ENCODE data around the gene CLCN6.

Gene CLCN6, protein sequence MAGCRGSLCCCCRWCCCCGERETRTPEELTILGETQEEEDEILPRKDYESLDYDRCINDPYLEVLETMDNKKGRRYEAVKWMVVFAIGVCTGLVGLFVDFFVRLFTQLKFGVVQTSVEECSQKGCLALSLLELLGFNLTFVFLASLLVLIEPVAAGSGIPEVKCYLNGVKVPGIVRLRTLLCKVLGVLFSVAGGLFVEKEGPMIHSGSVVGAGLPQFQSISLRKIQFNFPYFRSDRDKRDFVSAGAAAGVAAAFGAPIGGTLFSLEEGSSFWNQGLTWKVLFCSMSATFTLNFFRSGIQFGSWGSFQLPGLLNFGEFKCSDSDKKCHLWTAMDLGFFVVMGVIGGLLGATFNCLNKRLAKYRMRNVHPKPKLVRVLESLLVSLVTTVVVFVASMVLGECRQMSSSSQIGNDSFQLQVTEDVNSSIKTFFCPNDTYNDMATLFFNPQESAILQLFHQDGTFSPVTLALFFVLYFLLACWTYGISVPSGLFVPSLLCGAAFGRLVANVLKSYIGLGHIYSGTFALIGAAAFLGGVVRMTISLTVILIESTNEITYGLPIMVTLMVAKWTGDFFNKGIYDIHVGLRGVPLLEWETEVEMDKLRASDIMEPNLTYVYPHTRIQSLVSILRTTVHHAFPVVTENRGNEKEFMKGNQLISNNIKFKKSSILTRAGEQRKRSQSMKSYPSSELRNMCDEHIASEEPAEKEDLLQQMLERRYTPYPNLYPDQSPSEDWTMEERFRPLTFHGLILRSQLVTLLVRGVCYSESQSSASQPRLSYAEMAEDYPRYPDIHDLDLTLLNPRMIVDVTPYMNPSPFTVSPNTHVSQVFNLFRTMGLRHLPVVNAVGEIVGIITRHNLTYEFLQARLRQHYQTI

DNA sequence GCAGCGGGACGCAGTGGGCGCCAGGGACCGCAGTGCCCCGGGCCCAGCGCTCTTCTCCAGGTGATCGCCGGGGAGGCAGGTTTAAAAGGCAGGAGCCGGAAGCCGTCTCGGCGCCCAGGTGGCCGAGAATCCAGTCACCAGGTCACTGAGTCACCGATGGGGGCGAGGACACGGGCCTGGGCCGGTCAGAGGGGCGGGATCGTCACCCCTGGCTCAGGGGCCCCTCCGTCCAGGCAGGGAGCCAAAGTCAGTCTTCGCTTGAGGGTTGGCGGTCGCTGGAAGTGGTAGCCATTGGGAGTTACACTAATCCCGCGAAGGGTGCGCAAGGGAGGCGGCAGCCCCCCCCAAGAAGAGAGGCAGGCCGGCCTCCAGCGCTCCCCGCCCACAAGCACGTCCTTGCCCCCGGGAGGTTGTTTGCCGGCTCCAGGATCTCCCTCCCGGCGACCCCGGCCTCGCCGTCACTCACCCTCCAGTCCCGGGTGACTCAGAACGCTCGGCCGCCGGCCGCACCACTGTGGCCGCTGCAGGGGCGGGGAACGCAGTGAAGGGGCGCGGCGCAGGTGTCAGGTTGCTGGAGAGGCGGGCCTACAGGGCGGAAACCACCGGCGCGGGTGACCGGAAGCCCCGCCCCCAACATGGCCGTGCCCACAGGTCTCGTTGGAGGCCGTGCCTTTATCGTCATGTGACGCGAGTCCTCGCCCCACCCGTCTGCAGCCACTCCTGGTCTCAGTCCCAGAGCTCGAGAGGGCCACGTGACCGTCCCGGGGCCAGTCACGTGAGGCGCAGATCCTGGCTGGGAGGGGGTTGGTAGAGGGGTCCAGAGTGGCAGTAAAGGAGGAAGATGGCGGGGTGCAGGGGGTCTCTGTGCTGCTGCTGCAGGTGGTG is at the start of gene CLCN6, which contains the start of gene MTHFR:
Gene CLCN6, plus strand, starts transcription at position 770 of the 885 bp plus-strand sequence. Its CDS starts 72 bp downstream, at position 842.
Gene MTHFR, minus strand, starts transcription at position 543 of the 885 bp plus-strand sequence. CDS start 2,848 bp downstream, outside the sequence.
- DNase-seq (ENCODE audit: low read depth) = peak; percentile 98

DNA sequence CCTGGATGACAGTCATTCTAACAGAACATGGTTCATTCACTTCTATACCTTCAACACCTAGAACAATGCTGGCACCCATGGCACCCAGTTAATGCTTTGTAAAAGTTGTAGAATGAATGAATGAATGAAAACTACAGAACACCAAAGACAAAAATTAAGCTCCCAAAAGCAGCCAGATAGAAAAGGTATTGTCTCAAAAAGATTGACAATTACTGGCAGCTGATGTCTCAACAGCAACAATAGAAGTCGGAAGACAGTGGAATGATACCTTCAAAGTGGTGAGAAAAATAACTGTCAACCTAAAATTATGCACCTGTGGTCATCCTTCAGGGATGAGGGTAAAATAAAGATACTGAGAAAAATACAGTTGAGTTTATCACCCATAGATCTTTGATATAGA is 48.9 kb upstream of the CLCN6 start:
- no peak for DNase-seq (ENCODE audit: low read depth)

GRCh38 chr1:11759791-11760190 is 46.2 kb upstream of the CLCN6 start:
- no peak for DNase-seq (ENCODE audit: low read depth)

GRCh38 chr1:11761285-11761684 is 44.7 kb upstream of the CLCN6 start:
- no peak for DNase-seq (ENCODE audit: low read depth)

DNA sequence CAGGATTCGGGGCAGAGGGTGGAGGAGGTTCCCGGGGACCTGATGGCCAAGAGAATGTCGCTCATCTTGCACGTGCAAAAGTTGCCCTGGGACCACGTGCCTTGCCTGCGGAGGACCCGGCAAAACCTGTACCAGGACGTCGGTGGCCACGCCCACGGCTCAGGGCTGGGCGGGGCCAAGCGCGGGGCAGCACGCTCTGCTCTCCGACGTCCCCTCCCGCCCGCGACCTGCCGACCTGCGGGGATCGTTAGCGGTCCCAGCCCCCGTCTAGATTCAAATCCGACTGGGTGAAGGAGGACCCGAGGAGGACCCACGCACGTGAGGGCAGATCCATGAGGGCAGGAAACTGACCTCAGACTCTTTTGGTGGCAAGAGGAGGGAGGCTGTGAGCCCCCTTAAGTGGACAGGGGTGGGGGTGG is 44.0 kb upstream of the CLCN6 start, which contains the start of gene C1orf167:
Gene C1orf167, plus strand, starts transcription at position 206 of the 419 bp plus-strand sequence. CDS start 2,208 bp downstream, outside the sequence.
- no peak for DNase-seq (ENCODE audit: low read depth)

DNA sequence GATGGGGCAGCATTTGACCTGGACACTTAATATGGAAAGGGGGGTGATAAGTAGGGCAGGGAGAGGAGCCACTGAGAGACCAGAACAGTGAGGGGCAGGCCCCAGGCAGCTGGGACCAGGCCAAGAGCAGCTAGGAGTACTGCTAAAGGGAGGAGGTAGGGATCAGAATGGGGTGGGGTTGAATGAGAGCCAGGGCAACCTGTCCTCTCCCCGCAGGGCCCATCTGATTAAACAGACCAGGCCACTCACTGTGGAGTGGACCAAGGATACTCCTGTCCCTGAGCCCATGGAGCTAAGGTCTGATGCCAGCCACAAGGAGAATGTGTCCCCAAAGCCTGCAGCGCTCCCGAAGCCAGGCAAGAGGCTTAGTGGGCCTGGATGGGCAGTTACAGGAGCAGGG is 41.9 kb upstream of the CLCN6 start:
- DNase-seq (ENCODE audit: low read depth) = no peak

GRCh38 chr1:11764519-11764918 is 41.5 kb upstream of the CLCN6 start:
- DNase-seq (ENCODE audit: low read depth) = no peak

- no peak for DNase-seq (ENCODE audit: low read depth)
These were observed 40.1 kb upstream of the CLCN6 start for GRCh38 chr1:11765661-11766428.

DNA sequence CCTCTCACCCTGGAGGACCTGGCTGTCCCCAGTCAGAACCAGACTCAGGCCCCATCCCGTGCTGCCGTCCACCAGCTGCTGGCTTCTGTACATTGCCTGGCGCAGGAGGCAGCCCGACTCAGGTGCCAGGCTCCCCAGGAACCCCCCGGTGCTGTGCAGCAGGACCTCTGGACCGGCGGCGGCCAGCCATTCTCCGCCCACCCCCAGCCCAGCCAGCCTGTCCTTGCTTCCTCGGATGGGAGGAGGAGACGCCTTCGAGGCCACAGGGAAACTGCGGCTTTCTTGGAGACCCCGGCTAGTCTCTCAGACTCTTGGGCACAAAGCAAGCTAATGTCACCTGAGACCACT is 39.6 kb upstream of the CLCN6 start:
- no peak for DNase-seq (ENCODE audit: low read depth)

GRCh38 chr1:11767922-11768704 is 37.9 kb upstream of the CLCN6 start:
- no peak for DNase-seq (ENCODE audit: low read depth)

DNA sequence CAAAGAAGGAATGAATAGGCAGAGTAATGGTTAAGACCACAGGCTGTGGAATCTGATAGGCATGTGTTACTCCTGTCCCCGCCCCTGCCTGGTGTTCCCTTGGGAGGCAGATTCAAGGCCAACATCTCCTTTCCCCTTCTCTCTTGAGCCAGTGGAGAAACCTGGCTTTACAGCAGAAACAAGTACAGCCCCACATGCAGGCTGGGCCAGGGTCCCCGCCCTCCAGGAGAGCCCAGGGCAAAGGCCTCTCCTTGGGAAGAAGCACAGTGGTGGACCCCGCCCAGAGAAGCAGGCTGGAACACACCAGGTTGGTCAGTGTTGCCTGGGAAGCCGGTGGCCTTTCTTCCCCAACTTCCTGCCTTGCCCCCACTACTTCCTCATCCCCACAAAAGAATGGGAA is 37.2 kb upstream of the CLCN6 start:
- no peak for DNase-seq (ENCODE audit: low read depth)

- no peak for DNase-seq (ENCODE audit: low read depth)
These were observed 36.7 kb upstream of the CLCN6 start for GRCh38 chr1:11769274-11769673.

GRCh38 chr1:11770011-11770410 is 36.0 kb upstream of the CLCN6 start:
- no peak for DNase-seq (ENCODE audit: low read depth)

DNA sequence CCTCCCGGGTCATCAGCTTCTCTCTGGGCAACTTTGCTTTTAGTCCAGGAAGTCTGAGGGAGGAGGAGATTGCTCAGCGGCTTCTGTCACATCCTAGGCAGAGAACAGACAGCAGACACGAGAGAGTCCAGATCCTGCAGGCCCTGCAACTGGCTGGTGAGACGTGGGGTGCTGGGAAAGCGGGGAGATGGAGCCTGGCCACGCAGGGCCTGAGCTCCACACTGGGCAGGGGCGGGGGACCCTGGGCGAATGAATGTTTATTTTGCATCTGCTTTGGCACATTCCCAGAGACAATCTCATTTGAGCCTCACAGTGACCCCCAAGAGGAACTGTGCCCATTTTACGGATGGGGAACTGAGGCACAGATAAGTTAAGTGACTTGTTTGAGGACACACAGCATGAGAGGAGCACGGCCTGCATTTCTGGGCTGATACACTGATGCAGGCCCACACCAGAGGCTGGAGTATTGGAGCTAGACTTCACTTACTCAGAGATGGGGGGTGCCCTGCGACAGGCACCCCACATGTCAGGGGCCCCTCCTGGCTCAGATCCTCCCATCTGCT is 34.4 kb upstream of the CLCN6 start:
- DNase-seq (ENCODE audit: low read depth) = no peak

DNA sequence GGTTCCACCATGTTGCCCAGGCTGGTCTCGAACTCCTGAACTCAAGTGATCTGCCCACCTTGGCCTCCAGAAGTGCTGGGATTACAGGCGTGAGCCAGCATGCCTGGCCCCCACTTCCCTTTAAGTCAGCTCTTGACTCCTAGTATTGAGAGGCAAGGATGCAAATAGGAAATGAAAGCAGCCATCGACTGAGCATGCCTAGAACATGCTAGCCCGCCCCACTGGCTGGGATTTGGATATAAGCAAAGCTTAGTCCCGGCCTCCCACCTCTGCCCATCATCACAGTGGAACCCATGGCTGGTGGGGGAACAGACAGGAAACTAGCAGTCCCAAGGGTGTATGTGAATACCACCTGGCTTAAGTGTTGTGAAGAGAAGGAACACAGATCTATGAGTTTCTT is 33.5 kb upstream of the CLCN6 start:
- no peak for DNase-seq (ENCODE audit: low read depth)

GRCh38 chr1:11774753-11775152 is 31.2 kb upstream of the CLCN6 start:
- no peak for DNase-seq (ENCODE audit: low read depth)

DNA sequence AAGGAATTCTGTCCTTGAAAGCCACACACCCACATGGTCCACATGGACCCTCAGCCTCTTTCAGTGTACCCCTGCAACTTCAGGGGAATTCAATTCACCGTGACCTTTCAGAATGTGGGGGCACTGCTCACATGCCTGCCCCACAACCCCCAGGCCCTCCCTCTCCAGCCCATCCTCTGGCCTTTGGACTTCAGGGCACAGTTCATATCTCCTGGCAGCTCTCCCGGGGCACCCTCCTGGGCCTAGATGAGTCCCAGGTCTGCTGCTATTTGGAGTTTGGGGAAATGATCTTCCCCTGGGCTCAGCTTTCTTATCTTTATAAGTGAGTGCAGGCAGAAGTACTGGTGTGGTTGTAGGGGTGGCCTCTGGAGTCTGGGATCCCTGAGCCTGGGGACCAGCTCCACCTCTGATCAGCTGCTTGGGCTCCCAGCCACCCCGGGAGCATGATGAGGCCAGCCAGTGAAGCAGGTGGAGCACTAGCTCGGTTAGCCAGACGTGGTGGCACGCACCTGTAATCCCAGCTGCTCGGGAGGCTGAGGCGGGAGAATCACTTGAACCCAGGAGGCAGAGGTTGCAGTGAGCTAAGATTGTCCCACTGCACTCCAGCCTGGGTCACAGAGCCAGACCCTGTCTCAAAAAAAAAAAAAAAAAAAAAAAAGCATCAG is 28.2 kb upstream of the CLCN6 start:
- DNase-seq (ENCODE audit: low read depth) = no peak

- DNase-seq (ENCODE audit: low read depth) = no peak
These were observed 27.7 kb upstream of the CLCN6 start for GRCh38 chr1:11778336-11778735.

GRCh38 chr1:11778844-11779623 is 27.0 kb upstream of the CLCN6 start:
- DNase-seq (ENCODE audit: low read depth) = no peak

Measured in GM04504 (cell line).